NCI-H1417 (cell line): ENCODE data around the gene CLDN6.
A peak's percentile ranks its signal among the peaks of the same experiment; 100 is the strongest.

Experiments
- DNase-seq, 3 experiments: peaks; one replicate each; lab custom pipeline; 2025; lab: John Stamatoyannopoulos, UW

CLDN6 gene

DNA sequence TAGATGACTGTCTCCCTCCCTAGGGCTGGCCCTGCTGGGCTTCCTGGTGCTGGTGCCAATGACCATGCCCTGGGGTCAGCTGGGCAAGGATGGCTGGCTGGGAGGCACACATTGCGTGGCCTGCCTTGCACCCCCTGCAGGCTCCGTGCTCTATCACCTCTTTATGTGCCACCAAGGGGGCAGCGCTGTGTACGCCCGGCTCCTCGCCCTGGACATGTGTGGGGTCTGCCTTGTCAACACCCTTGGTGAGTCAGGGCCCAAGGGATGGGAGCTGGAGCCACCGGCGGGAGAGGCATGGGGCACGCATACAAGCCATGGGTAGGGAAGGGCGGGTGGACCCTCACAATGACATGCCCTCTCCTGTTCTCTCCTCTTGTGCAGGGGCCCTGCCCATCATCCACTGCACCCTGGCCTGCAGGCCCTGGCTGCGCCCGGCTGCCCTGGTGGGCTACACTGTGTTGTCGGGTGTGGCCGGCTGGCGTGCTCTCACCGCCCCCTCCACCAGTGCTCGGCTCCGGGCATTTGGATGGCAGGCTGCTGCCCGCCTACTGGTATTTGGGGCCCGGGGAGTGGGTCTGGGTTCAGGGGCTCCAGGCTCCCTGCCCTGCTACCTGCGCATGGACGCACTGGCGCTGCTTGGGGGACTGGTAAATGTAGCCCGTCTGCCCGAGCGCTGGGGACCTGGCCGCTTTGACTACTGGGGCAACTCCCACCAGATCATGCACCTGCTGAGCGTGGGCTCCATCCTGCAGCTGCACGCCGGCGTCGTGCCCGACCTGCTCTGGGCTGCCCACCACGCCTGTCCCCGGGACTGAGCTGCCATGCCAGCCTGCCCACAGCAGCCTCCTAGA is 46.6 kb downstream of the CLDN6 start:
- DNase-seq, result no peak

DNA sequence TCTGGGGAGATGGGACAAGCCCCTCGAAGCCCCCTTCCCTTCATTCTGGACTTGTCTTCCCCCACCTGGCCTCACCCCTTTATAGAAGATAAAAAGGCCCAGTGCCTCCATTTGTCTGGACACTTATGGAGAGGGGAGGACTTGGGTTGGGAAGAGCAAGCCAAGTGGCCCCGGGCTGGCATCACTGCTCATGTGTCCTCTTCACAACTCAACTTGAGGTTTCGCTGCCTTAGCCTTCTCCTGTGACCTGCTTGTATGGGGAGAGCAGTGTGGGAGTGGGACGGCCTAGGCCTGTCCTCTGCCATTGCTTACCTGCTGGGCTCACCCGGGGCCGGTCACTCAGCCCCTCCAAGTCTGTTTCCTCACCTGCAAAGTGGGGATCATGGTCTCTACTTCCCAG is 47.4 kb downstream of the CLDN6 start:
- DNase-seq, result peak in 1 of 3 experiments; percentile 38

DNA sequence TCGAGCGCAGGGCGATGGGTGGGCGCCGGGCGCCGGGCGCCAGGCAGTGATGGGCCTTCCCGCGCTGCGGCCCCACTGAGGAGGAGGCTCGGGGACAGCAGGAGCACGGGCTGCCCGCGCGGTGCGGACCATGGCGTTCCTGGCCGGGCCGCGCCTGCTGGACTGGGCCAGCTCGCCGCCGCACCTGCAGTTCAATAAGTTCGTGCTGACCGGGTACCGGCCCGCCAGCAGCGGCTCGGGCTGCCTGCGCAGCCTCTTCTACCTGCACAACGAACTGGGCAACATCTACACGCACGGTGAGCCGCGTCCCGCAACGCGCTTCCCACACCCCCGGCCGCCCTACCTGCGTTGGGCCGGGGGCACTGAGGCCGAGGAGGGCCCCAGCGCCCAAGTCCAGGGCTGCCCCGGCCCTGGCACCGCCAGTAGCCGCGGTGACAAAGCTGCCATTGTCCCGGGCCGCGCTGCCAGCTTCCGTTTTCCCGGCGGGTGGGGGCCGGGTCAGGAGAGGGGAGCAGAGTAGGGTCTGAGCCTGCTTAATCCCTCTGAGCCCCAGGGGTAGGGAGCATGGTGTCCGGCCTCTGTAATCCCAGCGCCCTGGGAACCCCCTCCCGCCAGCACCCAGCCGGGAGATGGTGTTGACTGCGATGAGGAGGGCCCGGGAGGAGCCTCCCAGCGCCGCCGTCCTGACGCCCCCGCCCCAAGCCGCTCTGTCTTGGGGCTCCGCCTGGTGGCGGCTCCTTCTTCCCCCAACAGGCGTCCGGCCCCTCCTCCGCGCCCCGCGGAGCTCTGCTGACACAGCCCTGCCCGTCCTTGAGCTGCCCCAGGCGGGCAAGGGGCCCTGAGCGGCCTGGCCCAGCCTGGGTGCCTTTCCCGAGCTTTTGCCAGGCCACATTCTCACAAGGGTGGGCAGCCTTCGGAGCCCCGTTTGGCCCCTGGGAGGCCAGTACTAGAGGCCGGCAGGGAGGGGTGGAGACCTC is 48.1 kb downstream of the CLDN6 start:
- peak; percentile 60 to 73 (median 61) for DNase-seq

DNA sequence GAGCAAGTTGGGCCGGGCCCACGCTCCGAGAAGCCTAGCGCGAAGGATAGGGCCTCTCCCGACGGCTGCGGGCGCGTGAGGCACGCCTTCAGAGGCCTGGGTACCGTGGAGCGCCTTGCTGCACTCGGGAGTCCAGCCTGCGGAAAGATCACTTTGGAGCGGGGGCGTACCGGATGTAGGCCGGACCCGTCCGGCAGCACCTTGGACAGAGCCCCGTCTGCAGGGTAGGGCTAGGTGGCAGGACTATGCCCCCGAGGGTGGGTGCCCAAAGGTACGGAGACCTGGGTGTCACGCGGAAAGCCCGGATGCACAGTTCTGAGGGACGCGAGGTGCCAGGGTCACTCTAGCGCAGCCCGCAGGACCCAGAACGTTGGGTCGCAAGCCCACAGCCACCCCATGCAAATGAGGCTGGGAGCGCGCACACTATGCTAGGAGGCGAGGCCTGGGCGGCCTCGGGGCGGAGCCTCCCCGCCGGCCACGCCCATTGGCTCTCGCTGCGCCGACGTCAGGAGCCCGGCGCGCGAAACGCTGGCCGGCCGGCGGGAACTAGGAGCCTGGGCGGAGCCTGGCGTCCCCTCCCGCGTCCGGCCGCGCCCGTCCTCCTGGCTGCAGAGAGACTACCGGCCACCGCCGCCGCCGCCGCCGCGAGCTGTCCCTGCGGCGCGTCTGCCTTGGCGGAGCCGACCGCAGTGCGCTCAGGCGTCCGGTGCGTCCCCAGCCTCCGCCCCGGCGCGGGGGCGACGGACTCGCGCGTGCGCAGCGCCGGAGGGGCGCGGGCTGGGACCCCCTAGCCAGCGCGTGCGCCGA is 49.0 kb downstream of the CLDN6 start, which contains the start of gene PAQR4:
Gene PAQR4, plus strand, starts transcription at position 611 of the 807 bp plus-strand sequence. CDS start 327 bp downstream, outside the sequence.
- peak; percentile 91 to 99 (median 93) for DNase-seq

DNA sequence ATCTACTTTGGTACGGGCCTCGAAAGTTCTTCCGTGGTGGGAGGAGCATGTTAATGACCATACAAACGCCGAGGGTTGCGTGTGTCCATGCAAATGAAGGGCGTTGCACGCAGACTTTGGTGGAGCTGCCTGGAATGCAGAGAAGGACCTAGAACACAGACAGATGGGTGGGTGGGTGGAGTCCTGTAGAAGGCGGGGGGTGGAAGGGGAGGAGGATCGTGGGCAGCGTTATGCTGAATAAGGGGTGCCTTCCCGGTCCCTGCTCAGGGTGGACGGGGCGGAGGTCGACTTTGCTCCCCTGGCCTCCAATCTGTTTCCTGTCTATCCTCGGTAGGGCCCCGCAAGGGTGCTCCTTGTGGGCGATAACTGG is 49.6 kb downstream of the CLDN6 start:
- DNase-seq, result no peak

DNA sequence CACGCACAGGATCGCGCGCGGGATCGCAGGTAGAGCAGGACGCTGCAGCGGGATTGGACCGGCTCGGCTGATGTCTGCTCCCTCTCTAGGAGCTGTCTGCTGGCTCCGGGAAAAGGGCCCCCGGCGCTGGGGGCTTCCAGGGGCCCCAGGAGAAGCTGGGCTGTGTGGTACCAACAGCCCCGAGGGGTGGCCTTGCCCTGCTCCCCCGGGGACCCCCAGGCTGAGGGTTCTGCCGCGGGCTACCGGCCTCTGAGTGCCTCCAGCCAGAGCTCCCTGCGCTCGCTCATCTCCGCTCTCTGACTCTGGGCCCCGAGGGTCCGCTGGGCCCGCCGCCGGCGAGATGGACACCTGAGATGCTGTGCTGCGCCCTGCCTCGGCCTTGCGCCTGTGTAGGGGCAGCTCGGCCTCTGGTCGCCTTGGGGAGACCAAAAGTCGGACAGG is 50.2 kb downstream of the CLDN6 start:
- DNase-seq, result no peak

DNA sequence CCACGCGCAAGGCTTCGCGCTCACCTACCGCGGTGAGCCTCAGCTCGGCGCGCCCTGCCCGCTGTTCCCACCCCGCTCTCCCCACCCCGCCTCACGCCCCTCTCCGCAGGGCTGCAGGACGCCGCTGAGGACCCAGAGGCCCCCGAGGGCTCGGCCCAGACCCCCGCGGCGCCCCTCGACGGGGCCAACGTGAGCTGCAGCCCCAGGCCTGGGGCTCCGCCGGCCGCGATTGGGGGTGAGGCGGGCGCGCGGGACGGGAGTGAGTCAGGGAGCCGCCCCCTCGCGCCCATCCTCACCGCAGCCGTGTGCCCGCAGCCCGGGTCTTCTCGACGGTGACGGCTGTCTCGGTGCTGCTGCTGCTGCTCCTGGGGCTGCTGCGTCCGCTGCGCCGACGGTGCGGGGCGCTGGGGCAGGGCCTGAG is 50.8 kb downstream of the CLDN6 start:
- no peak for DNase-seq

DNA sequence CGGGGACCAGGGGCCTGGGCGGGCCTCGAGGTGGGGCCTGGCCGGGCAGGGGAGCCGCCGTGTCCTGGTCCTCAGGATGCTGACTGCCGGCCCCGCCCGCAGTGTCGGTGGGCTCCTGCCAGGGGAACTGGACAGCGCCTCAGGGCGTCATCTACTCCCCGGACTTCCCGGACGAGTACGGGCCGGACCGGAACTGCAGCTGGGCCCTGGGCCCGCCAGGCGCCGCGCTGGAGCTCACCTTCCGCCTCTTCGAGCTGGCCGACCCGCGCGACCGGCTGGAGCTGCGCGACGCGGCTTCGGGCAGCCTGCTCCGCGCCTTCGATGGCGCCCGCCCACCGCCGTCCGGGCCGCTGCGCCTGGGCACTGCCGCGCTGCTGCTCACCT is 51.2 kb downstream of the CLDN6 start:
- DNase-seq, result no peak

DNA sequence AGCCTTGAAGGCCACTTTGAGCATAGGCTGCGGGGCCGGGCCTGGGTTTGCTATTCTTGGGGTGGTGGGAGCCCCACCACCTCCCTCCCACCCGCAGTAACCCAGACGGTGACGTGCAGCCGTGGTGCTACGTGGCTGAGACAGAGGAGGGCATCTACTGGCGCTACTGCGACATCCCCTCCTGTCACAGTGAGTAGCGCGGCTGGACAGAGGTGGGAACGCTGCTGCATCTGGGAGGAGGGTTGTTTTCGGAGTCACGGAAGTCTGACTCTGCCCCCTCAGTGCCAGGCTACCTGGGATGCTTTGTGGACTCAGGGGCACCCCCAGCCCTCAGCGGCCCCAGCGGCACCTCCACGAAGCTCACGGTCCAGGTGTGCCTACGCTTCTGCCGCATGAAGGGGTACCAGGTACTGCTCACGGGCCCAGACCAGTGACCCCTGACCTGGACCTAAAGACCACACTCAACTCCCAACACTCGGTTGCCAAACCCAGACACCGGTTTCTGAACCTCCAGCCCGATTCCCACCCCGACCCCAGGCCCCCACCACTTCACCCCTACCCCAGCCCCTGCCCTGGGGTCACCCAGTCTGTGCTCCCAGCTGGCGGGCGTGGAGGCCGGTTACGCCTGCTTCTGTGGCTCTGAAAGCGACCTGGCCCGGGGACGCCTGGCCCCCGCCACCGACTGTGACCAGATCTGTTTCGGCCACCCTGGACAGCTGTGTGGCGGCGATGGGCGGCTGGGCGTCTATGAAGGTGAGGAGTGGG is 51.8 kb downstream of the CLDN6 start:
- DNase-seq, result no peak
